ENCODE results near the gene KIRREL3. TPM values are rescaled to one million over a fixed set of nuclear protein-coding genes. Genes with fewer than 3 reads are reported as not detected.

The KIRREL3 gene
- total RNA-seq, 1 donor from 2014 or later, result not detected

DNA sequence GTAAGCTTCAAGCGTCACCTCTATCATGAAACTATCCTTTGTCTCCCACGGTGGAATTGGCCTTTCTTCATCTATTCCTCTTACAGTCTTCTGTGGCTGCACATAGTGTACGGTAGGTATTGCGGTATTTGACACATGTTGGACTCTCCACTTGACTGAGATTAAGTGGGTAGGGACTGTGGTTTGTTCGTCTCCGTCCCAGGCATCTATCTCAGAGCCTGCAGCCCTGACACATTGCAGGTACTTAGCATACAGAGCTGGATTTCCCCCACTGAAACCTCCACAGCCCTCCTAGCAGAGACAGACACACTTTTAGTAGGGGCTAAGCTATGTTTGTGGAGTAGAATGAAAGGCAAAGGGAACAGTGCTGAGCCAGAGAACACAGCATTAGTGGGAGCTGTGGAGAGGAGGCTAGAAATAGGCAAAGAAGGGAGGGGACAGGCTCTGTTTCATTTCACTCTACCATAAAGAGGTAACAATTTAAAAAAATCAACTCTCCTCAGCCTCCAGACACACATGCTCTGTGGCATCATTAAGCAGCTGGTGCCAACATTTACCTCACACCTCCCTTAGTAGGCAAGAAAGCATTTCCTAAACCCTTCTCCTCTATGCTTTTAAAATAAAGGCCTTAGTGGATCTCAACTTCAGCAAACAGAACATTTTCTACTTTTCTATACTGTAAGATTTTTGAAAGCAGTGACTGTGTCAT lies 277.5 kb downstream of the KIRREL3 start:
- H3K4me3 ChIP-seq, result no peak overlapping the region
- H3K9me3 ChIP-seq, result no peaks in the 10 kb centered on the region
- no peak overlapping the region for H3K27ac ChIP-seq
- DNase-seq (no peak), ATAC-seq (no peak)
- H3K27me3 ChIP-seq, result no peaks in the 10 kb centered on the region
- H3K4me1 ChIP-seq, result no peaks in the 10 kb centered on the region
- TF ChIP-seq, protein P1, sequence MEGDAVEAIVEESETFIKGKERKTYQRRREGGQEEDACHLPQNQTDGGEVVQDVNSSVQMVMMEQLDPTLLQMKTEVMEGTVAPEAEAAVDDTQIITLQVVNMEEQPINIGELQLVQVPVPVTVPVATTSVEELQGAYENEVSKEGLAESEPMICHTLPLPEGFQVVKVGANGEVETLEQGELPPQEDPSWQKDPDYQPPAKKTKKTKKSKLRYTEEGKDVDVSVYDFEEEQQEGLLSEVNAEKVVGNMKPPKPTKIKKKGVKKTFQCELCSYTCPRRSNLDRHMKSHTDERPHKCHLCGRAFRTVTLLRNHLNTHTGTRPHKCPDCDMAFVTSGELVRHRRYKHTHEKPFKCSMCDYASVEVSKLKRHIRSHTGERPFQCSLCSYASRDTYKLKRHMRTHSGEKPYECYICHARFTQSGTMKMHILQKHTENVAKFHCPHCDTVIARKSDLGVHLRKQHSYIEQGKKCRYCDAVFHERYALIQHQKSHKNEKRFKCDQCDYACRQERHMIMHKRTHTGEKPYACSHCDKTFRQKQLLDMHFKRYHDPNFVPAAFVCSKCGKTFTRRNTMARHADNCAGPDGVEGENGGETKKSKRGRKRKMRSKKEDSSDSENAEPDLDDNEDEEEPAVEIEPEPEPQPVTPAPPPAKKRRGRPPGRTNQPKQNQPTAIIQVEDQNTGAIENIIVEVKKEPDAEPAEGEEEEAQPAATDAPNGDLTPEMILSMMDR (IDR thresholded peaks at IDR 0.05), result no peak
- intact Hi-C loops (cut with DNase I), result no loop called here
- H3K36me3 ChIP-seq, result no peaks in the 10 kb centered on the region

DNA sequence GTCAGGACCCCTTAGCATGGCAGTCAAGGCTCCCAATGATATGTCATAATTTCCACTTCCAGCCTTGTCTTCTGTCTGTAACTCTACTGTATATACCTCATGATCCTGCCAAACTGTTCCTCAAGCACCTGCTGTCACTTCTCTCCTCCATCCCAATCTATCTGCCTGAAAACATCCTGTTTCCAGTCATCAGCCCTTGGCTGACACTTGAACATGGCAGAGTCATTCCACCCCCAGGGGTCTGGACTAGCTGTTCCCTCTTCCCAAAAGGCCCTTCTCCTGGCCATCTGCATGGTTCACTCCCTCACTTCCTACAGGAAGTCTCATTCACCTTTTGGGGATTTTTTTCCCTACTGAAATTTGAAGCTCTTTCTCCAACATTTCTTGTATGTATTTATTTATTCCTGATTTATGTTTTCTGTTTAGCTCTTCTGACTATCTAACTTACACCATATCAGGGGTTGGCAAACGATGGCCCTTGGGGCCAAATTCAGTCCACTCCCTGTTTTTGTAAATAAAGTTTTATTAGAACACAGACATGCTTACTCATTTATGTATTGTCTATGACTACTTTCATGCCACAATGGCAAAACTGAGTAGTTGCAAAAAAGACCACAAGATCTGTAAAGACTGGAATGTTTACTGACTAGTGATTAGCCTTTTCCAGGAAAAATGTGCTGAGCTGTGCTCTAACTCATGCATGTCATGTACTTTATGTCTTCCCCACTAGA lies 278.4 kb downstream of the KIRREL3 start:
- intact Hi-C loops (cut with DNase I), result no loop called here
- no peak for DNase-seq
- Histone ChIP-seq H3K36me3 (no peaks in the 10 kb centered on the region), H3K9me3 (no peaks in the 10 kb centered on the region), H3K4me1 (no peaks in the 10 kb centered on the region), H3K4me3 (no peak overlapping the region), H3K27me3 (no peaks in the 10 kb centered on the region), H3K27ac (no peak overlapping the region)
- no peak for ATAC-seq
- TF ChIP-seq, protein P1 (IDR thresholded peaks at IDR 0.05), result no peak

DNA sequence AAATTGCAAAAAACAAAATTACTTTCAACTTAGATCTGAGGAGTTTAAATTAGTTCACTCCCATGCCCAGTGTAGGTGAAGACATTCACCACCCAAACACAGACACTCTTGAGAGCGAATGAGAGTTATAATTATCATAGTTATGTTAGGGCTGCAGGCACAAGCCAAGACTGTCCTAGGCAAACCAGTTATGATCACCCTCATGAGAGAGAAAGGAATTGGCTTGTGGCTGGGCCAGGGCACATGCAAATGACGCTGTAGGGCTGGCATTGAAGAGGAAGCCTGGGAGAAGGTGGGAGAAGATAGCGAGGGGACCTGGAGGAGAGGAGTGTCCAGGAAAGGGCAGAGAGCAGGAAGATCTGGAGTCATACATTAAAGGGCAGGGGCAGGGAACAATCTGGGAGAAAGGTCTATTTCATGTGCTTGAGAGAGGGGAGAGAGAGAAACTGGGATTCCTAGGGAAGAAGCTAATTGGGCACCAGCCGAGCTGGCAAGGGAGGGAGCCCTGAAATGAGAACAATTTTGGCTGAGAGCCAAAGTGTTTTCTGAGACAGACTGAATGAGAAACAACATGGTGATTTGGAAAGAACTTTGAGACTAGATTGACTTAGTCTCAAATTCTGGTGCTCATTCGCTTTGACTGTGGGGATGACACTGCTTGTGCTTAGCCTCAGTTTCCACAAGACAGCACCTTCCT lies 279.9 kb downstream of the KIRREL3 start:
- H3K27me3 ChIP-seq, result no peaks in the 10 kb centered on the region
- no peaks in the 10 kb centered on the region for H3K4me1 ChIP-seq
- no peak overlapping the region for H3K4me3 ChIP-seq
- intact Hi-C loops (cut with DNase I), result no loop called here
- no peaks in the 10 kb centered on the region for H3K36me3 ChIP-seq
- H3K9me3 ChIP-seq, result no peaks in the 10 kb centered on the region
- no peak for ATAC-seq
- no peak for DNase-seq
- H3K27ac ChIP-seq, result no peak overlapping the region
- TF ChIP-seq, protein P1 (IDR thresholded peaks at IDR 0.05), result no peak

DNA sequence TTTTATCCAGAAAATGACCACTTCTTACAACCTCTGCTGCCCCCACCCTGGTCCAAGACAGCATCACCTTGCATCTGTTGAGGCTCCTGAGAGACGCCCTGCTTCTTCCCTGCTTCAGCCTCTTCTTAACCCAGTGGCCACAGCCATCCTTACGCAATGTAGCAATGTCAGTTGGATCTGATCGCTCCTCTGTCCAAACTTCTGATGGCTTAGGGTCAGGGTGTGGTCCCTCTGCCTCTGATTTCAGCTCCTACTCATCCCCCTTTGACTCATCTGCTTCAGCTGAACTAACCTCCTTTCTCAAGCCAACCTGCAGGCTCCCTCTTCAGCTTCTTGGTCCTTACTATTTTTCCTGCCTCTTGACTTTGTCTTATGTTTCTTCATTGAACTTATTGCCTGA lies 280.8 kb downstream of the KIRREL3 start:
- Histone ChIP-seq H3K27ac (no peak overlapping the region), H3K9me3 (no peaks in the 10 kb centered on the region), H3K4me3 (no peak overlapping the region), H3K27me3 (no peaks in the 10 kb centered on the region), H3K36me3 (no peaks in the 10 kb centered on the region), H3K4me1 (no peaks in the 10 kb centered on the region)
- intact Hi-C loops (cut with DNase I), result loop anchor here (10.0 kb wide), 1 partner anchor 275 kb away; no protein-coding TSS in a partner anchor
- no peak for ATAC-seq
- TF ChIP-seq, protein P1 (IDR thresholded peaks at IDR 0.05), result no peak
- DNase-seq, result no peak

DNA sequence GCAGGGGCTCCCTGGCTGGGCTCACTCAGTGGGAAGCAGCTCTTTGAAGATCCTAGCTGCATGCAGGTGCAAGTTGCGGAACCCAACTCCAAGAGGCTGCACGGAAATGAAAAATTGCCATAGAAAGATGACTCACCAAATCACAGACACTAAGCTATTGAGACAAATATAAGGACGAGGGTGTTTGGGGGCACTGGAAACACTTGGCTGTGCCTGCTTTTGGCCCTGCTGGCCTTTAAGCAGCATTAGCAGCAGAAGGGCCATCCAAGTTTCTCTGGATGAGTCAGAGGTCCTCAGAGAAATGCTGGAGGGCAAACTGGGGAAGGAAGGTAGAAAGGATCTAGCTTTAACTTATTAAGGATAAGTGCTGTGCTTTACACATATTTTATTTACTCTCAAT lies 282.3 kb downstream of the KIRREL3 start:
- Histone ChIP-seq H3K4me1 (no peaks in the 10 kb centered on the region), H3K9me3 (no peaks in the 10 kb centered on the region), H3K36me3 (no peaks in the 10 kb centered on the region), H3K27me3 (no peaks in the 10 kb centered on the region), H3K4me3 (no peak overlapping the region), H3K27ac (no peak overlapping the region)
- DNase-seq (no peak), ATAC-seq (no peak)
- intact Hi-C loops (cut with DNase I), result loop anchor here (10.0 kb wide), 1 partner anchor 277 kb away; no protein-coding TSS in a partner anchor
- TF ChIP-seq, protein P1 (IDR thresholded peaks at IDR 0.05), result no peak
